Muscle layer of duodenum (tissue), 2 donors: ENCODE results near the gene TSPYL4.

ENCODE experiments used
- H3K27ac ChIP-seq: one replicate; pipeline ENCODE4 v1.7.0; 2013; ENCODE audit warnings: mild to moderate bottlenecking, low read length
- H3K27me3 ChIP-seq: one replicate; pipeline ENCODE4 v1.7.0; 2013; ENCODE audit warnings: low read depth, mild to moderate bottlenecking, control low read depth, low read length
- H3K36me3 ChIP-seq, 2 donors: one replicate each; pipeline ENCODE4 v1.7.0; 2013; ENCODE audit warnings: low read length in 2 of 2, control low read depth in 1 of 2, mild to moderate bottlenecking in 1 of 2; ENCODE audit not compliant: insufficient read depth in 2 of 2, control insufficient read depth in 1 of 2
- H3K4me1 ChIP-seq, 2 donors: one replicate each; pipeline ENCODE4 v1.7.0; 2013; ENCODE audit warnings: low read length in 2 of 2, mild to moderate bottlenecking in 2 of 2, control low read depth in 1 of 2, moderate library complexity in 1 of 2; ENCODE audit not compliant: insufficient read depth in 2 of 2, control insufficient read depth in 1 of 2
- H3K4me3 ChIP-seq, 2 donors: one replicate each; pipeline ENCODE4 v1.7.0; 2013; ENCODE audit warnings: low read length in 2 of 2, low read depth in 1 of 2, mild to moderate bottlenecking in 1 of 2
- H3K9me3 ChIP-seq, 2 donors: one replicate each; pipeline ENCODE4 v1.7.0; 2013; ENCODE audit warnings: low read length in 2 of 2, control low read depth in 1 of 2, mild to moderate bottlenecking in 1 of 2; ENCODE audit not compliant: control insufficient read depth in 1 of 2
- donor health status: healthy.

TSPYL4 gene

DNA sequence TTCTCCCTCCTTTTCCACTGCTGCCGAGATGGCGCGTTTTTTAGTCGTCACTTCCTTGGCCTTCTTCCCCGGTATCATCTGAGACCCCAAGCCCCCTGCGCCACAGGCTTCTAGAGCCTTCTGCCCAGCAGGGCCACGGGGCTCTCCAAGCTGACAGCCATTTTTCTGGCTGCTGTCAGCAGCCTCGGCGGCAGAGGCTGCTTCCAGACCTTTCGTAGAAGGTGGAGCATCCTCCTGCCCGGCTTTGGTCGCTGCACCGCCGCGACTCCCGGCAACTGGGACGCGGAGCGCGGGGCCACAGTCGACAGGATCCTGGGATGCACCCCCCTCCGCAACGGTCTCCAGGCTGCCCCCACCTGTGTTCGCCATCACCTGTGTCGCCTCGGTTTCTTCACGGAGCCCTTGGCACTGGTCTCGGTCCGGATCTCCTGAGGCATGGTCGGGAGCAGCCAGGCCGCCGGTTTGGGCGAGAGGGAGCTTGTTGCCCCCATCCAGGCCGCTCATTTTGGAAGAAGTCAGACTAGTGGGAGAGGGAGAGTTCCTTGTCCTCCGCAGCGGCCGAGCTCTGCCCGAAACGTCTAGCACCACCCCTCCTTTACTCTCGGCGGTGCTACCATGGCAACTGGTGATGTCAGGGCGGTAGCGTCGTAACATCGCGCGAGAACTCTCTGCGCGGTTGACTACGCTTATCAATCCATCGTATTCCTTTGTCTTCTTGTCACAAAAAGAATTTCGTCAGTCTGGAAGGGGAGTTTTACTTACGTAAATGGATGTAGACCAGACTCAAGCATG, at the start of gene TSPYL4:
TSPYL4 (minus strand) TSS at position 571 of the 792 bp plus-strand sequence; CDS start at position 504, 67 bp downstream.
- Histone ChIP-seq H3K27ac (peak within 1 kb of the TSS; percentile 94), H3K4me1 (peaks cover 26 to 48% of the 10 kb centered on the region in 2 donors)

GRCh38 chr6:116301104-116301503, 47.2 kb upstream of the TSPYL4 start:
- Histone ChIP-seq H3K4me3 (no peak overlapping the region), H3K27ac (no peak overlapping the region), H3K4me1 (no peaks in the 10 kb centered on the region), H3K36me3 (no peaks in the 10 kb centered on the region), H3K27me3 (no peaks in the 10 kb centered on the region), H3K9me3 (peaks cover 0 to 5% of the 10 kb centered on the region in 2 donors)

More for the DNA sequence above, at the start of gene TSPYL4:
- Histone ChIP-seq H3K36me3 (peaks cover 0 to 4% of the 10 kb centered on the region in 2 donors), H3K4me3 (peak within 1 kb of the TSS; percentile 85 to 95), H3K27me3 (no peaks in the 10 kb centered on the region), H3K9me3 (no peaks in the 10 kb centered on the region)

DNA sequence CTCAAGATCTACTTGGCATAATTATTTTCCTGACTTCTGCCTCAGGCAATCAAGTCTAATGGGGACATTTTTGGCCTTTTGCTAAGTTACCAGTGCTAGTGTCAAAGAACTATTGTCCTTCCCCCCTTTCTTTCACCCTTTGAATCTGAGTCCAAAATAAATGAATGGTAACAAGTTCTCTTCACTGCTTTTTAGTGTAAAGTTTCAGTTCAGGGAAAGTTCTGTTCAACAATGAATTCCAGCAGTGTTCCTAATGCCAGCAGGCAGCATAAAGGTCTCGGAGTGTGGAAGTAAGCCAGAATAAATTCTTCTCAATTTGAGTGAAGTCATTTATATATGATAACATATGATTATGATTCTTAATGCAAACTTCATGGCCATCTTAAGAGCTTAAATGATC, 46.7 kb upstream of the TSPYL4 start:
- Histone ChIP-seq H3K36me3 (no peaks in the 10 kb centered on the region), H3K4me1 (no peaks in the 10 kb centered on the region), H3K4me3 (no peak overlapping the region), H3K9me3 (peaks cover 0 to 5% of the 10 kb centered on the region in 2 donors), H3K27ac (no peak overlapping the region), H3K27me3 (no peaks in the 10 kb centered on the region)

DNA sequence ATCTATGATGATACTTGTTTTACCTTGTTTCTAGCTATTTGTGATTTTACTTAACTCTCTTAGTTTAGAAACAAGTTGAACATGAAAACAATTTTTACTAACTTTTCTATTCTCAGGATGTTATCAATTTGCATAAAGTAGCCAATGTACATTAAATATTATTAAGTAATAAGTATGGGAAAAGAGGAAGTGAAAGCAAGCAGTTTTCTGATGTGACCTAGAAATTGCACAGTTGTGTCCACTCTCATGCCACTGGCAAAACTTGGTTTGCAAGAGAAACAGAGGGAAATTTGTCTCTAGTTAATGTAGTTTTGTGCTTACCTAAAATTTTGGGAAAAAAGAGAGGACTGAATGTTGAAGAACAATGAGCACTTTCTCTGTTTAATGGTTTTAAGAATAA, 45.1 kb upstream of the TSPYL4 start:
- Histone ChIP-seq H3K4me3 (no peak overlapping the region), H3K9me3 (peaks cover 0 to 5% of the 10 kb centered on the region in 2 donors), H3K36me3 (no peaks in the 10 kb centered on the region), H3K27ac (no peak overlapping the region), H3K27me3 (no peaks in the 10 kb centered on the region), H3K4me1 (no peaks in the 10 kb centered on the region)

- Histone ChIP-seq H3K4me3 (no peak overlapping the region), H3K9me3 (peaks cover 0 to 5% of the 10 kb centered on the region in 2 donors), H3K27me3 (no peaks in the 10 kb centered on the region), H3K36me3 (no peaks in the 10 kb centered on the region), H3K4me1 (no peaks in the 10 kb centered on the region), H3K27ac (no peak overlapping the region)
Measured at GRCh38 chr6:116298273-116298672, 44.4 kb upstream of the TSPYL4 start.

GRCh38 chr6:116292553-116292952, 38.7 kb upstream of the TSPYL4 start:
- no peak overlapping the region for H3K4me3 ChIP-seq
- H3K27me3 ChIP-seq, result no peaks in the 10 kb centered on the region
- no peaks in the 10 kb centered on the region for H3K4me1 ChIP-seq
- no peaks in the 10 kb centered on the region for H3K9me3 ChIP-seq
- H3K27ac ChIP-seq, result no peak overlapping the region
- H3K36me3 ChIP-seq, result no peaks in the 10 kb centered on the region

DNA sequence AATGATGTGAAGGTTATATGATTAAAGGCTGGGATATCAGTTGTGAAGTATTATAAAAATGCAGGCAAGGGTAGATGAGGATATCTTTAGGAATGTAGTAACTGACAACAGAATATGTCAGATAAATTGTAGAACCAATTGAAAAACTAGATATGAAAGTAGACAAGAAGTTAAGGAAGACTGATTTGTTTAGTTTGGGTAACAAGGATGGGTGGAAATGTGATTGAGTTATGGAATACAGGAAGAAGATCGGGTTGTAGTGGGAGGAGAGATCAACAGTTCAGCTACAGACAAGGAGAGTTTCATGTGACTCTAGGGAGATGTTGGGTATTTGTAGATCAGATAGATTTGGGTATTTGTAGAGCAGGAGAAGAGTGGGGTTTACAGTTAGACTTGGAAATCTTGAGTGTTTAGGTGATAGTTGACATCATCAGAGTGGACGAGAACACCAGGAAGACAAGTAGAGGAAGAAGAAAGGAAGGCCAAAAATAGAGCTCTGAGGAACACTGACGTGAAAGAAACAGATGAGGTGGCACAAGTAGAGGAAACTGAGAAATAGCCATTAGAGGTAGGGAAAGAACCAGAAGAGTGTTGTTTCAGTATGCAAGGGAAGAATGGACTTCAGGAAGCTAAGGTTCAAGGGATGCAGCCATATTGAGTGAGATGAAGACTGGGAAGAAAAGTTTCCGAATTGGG, 38.0 kb upstream of the TSPYL4 start:
- no peaks in the 10 kb centered on the region for H3K36me3 ChIP-seq
- H3K9me3 ChIP-seq, result no peaks in the 10 kb centered on the region
- H3K4me3 ChIP-seq, result no peak overlapping the region
- H3K27ac ChIP-seq, result no peak overlapping the region
- H3K27me3 ChIP-seq, result no peaks in the 10 kb centered on the region
- H3K4me1 ChIP-seq, result no peaks in the 10 kb centered on the region

DNA sequence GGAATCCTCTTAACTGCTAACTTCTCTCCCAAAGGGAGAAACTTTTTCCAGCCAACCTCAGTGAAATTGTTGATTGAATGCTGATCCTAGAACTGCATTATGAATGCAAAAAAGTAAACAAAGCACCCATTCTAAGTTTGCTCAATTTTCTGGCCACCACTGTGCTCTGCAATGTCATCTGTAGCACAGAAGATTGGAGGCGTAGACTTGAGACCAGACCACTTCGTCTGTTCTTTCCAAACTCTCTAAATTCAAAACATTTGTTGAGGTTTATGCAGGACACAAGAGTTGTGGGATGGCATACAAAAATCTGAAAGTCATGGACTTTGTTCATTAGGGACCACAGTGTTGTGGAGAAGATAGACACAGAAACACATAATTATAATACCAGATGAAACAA, 36.9 kb upstream of the TSPYL4 start:
- H3K9me3 ChIP-seq, result no peaks in the 10 kb centered on the region
- no peaks in the 10 kb centered on the region for H3K4me1 ChIP-seq

DNA sequence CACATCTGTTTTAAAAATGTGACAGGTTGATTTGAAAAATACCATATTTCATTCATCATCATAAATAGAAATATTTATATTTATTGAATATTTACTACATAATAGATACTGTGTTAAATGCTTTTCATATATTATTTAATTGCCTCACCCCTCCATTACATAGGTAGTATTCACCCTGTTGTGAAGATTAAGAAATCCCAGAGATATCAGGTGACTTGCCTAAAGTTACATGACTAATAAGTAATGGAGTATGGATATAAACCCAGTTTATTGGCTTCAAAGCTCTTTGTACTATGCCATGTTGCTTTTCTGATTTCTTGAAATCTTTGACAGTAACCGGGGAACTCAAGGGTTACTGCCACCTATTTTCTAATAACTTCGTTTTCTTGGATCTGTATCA, 36.0 kb upstream of the TSPYL4 start:
- H3K9me3 ChIP-seq, result no peaks in the 10 kb centered on the region
- H3K27ac ChIP-seq, result no peak overlapping the region
- no peaks in the 10 kb centered on the region for H3K27me3 ChIP-seq
- H3K4me1 ChIP-seq, result no peaks in the 10 kb centered on the region
- H3K4me3 ChIP-seq, result no peak overlapping the region
- no peaks in the 10 kb centered on the region for H3K36me3 ChIP-seq

More for the DNA sequence above, 36.9 kb upstream of the TSPYL4 start:
- Histone ChIP-seq H3K27ac (no peak overlapping the region), H3K27me3 (no peaks in the 10 kb centered on the region), H3K4me3 (no peak overlapping the region), H3K36me3 (no peaks in the 10 kb centered on the region)

DNA sequence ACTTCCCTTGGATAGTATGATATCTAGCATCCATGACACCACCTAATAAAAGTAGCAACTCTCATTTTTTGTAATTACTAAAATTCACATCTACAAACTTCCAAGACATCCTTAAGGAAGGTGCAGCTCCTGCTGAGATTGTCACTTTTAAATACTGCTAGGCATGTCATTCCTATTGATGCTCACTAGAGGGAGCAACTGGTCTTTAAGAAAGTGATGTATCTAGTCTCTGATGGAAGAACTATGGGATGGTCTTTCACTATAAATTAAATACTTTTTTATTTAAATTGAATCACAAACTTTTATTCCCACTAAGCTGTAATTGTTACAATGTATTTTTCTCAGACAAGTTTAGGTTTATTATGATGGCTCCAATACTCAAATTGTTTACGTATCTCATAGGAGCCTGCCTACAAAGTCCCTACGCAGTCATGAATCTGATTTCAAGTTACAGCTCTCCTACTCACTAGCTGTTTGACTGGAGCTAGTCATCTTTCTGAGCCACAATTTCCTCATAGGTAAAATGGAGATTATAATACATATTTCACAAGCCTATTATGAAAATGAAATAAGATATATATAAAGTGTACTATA, 33.9 kb upstream of the TSPYL4 start:
- no peaks in the 10 kb centered on the region for H3K36me3 ChIP-seq
- no peak overlapping the region for H3K27ac ChIP-seq
- H3K27me3 ChIP-seq, result no peaks in the 10 kb centered on the region
- no peaks in the 10 kb centered on the region for H3K9me3 ChIP-seq
- no peaks in the 10 kb centered on the region for H3K4me1 ChIP-seq
- H3K4me3 ChIP-seq, result no peak overlapping the region

GRCh38 chr6:116286773-116287358, 33.0 kb upstream of the TSPYL4 start:
- Histone ChIP-seq H3K4me3 (no peak overlapping the region), H3K4me1 (no peaks in the 10 kb centered on the region), H3K27me3 (no peaks in the 10 kb centered on the region), H3K27ac (no peak overlapping the region), H3K36me3 (no peaks in the 10 kb centered on the region), H3K9me3 (no peaks in the 10 kb centered on the region)
